Epithelial cell of prostate (primary cell): ENCODE results near the gene DNAJC7.

Experiments
- DNase-seq: peaks from one replicate; pipeline ENCODE4 v3.0.0-alpha.2; 2011; ENCODE audit warnings: low read depth, low spot score
- H3K27ac ChIP-seq: fragments of 450-650 bp; 2 replicates; pipeline ENCODE4 v1.5.1; 2017; ENCODE audit warnings: mild to moderate bottlenecking

Gene DNAJC7

GRCh38 chr17:41984454-41984853, 32.8 kb downstream of the DNAJC7 start:
- DNase-seq: no peak
- H3K27ac ChIP-seq: no peak overlapping the region

- no peak overlapping the region for H3K27ac ChIP-seq
- no peak for DNase-seq
Measured at GRCh38 chr17:41982026-41982760, 35.0 kb downstream of the DNAJC7 start.

- H3K27ac ChIP-seq: no peak overlapping the region
- DNase-seq: no peak
Measured at GRCh38 chr17:41977991-41978390, 39.2 kb downstream of the DNAJC7 start.

GRCh38 chr17:41976142-41976768, 41.0 kb downstream of the DNAJC7 start:
- no peak for DNase-seq
- no peak overlapping the region for H3K27ac ChIP-seq

- H3K27ac ChIP-seq: no peak overlapping the region
- DNase-seq: no peak
Measured at GRCh38 chr17:41975099-41976083, 41.8 kb downstream of the DNAJC7 start.

- no peak overlapping the region for H3K27ac ChIP-seq
- DNase-seq: no peak
Measured at GRCh38 chr17:41974658-41975057, 42.6 kb downstream of the DNAJC7 start.

- no peak overlapping the region for H3K27ac ChIP-seq
- no peak for DNase-seq
Measured at GRCh38 chr17:41974031-41974430, 43.2 kb downstream of the DNAJC7 start.

- no peak for DNase-seq
- H3K27ac ChIP-seq: peak overlapping the region; percentile 19
Measured at GRCh38 chr17:41973408-41973811, 43.8 kb downstream of the DNAJC7 start.

GRCh38 chr17:41972571-41973407, 44.5 kb downstream of the DNAJC7 start:
- DNase-seq: peak; percentile 31

GRCh38 chr17:41971721-41972523, 45.3 kb downstream of the DNAJC7 start:
- H3K27ac ChIP-seq: peak overlapping the region; percentile 19
- DNase-seq: no peak

More at GRCh38 chr17:41972571-41973407, 44.5 kb downstream of the DNAJC7 start:
- peak overlapping the region; percentile 19 for H3K27ac ChIP-seq

GRCh38 chr17:41970901-41971331, 46.3 kb downstream of the DNAJC7 start:
- H3K27ac ChIP-seq: no peak overlapping the region
- no peak for DNase-seq

- no peak for DNase-seq
- H3K27ac ChIP-seq: no peak overlapping the region
Measured at GRCh38 chr17:41968676-41969075, 48.6 kb downstream of the DNAJC7 start.

- H3K27ac ChIP-seq: no peak overlapping the region
- DNase-seq: no peak
Measured at GRCh38 chr17:41967921-41968578, 49.2 kb downstream of the DNAJC7 start.

GRCh38 chr17:41967141-41967920, 49.9 kb downstream of the DNAJC7 start:
- H3K27ac ChIP-seq: peak overlapping the region; percentile 75
- DNase-seq: no peak

GRCh38 chr17:41966463-41967140, 50.6 kb downstream of the DNAJC7 start, which contains the start of gene CNP:
TSS of gene CNP (plus strand) at chr17:41966795. CDS start at chr17:41966885, 90 bp downstream.
- peak; percentile 54 for DNase-seq
- peak within 1 kb of the TSS; percentile 75 for H3K27ac ChIP-seq

- peak; percentile 81 for DNase-seq
- H3K27ac ChIP-seq: peak overlapping the region; percentile 75
Measured at GRCh38 chr17:41965694-41966462, 51.4 kb downstream of the DNAJC7 start.
